ENCODE data around the gene GRIN3B. TPM values are rescaled to one million over a fixed set of nuclear protein-coding genes. Genes with fewer than 3 reads are reported as not detected.
"Not testable (repeated sequence)": the region's sequence is repeated elsewhere in the genome, so short reads cannot be mapped to it uniquely, and the experiment has no call there.

The GRIN3B gene
- total and polyA plus RNA-seq, 10 of the 15 experiments (the other 5 are each of a cell fraction or from before 2014, with no cell fraction given), result 0.15 TPM; not detected in 9

DNA sequence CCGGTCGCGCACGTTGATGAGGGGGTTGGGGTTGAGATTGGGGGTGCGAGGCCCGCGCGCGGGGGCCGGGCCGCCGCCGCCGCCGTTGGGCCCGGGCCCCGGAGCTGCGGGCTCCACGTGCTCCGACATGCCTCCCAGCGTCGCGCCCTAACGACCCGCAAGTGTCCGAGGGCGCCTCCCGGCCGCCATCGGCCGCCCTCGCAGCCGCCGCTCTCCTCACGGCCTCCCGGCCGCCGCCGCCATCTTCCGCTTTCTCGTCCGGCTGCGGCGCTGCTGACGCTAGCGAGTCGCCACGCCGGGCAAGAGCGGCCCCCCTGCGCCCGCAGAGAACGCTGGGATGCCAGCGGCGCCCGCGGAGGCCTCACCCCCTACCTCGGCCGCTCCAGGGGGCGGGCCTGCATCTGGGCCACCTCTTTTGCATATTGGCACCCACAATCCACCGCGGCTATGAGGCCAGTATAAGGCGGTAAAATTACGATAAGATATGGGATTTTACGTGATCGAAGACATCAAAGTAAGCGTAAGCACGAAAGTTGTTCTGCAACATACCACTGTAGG, 20.7 kb downstream of the GRIN3B start, which contains the start of gene TMEM259 (continued):
- TF ChIP-seq, protein P1, sequence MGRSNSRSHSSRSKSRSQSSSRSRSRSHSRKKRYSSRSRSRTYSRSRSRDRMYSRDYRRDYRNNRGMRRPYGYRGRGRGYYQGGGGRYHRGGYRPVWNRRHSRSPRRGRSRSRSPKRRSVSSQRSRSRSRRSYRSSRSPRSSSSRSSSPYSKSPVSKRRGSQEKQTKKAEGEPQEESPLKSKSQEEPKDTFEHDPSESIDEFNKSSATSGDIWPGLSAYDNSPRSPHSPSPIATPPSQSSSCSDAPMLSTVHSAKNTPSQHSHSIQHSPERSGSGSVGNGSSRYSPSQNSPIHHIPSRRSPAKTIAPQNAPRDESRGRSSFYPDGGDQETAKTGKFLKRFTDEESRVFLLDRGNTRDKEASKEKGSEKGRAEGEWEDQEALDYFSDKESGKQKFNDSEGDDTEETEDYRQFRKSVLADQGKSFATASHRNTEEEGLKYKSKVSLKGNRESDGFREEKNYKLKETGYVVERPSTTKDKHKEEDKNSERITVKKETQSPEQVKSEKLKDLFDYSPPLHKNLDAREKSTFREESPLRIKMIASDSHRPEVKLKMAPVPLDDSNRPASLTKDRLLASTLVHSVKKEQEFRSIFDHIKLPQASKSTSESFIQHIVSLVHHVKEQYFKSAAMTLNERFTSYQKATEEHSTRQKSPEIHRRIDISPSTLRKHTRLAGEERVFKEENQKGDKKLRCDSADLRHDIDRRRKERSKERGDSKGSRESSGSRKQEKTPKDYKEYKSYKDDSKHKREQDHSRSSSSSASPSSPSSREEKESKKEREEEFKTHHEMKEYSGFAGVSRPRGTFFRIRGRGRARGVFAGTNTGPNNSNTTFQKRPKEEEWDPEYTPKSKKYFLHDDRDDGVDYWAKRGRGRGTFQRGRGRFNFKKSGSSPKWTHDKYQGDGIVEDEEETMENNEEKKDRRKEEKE (IDR thresholded peaks at IDR 0.05), result peak; percentile 72
- no peak for TF ChIP-seq SUPT20H (IDR thresholded peaks at IDR 0.05; ENCODE audit: borderline replicate concordance, control insufficient read depth, low read depth, low read length)
- TF ChIP-seq SP1 (IDR thresholded peaks at IDR 0.05; ENCODE audit: low read depth, low read length), result no peak
- peak; percentile 80 for TF ChIP-seq MYC (IDR thresholded peaks at IDR 0.05; ENCODE audit: insufficient read depth, insufficient read length, insufficient replicate concordance, low read length, severe bottlenecking)

DNA sequence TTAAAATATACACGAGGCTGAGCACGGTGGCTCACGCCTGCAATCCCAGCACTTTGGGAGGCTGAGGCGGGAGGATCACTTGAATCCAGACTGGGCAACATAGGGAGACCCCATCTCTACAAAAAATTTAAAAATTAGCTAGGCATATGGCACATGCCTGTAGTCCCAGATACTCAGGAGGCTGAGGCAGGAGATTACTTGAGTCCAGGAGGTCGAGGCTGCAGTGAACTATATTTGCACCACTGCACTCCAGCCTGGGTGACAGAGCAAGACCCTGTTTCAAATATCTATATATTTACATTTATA, 23.6 kb downstream of the GRIN3B start:
- H3K27ac ChIP-seq (ENCODE audit: control insufficient read depth, insufficient read depth); ATAC-seq; FAIRE-seq; H4K20me1 ChIP-seq (ENCODE audit: control insufficient read depth, insufficient read depth); H2AFZ ChIP-seq (ENCODE audit: control insufficient read depth, low read depth, low read length); H3K4me1 ChIP-seq (ENCODE audit: control insufficient read depth, insufficient read depth, low read length); H3K36me3 ChIP-seq (ENCODE audit: control insufficient read depth in 2 of 2, insufficient read depth in 2 of 2, low read length in 1 of 2); RAD21 ChIA-PET (ENCODE audit: unreplicated experiment); H3K27me3 ChIP-seq (replicated peaks in 1 of 2; ENCODE audit: control insufficient read depth in 2 of 2, insufficient read depth in 2 of 2, low read length in 1 of 2); H3K4me3 ChIP-seq; POLR2A ChIA-PET; DNase-seq (ENCODE audit: low read depth, low spot score); H3K4me2 ChIP-seq (ENCODE audit: control insufficient read depth, insufficient read depth); in situ Hi-C loops (cut with MboI); intact Hi-C loops (cut with micrococcal nuclease; ENCODE audit: unreplicated experiment); H3K9me3 ChIP-seq (replicated peaks; ENCODE audit: control insufficient read depth, insufficient read depth, low read length); BruUV-seq (replicated peaks); H3K9ac ChIP-seq (ENCODE audit: control insufficient read depth, insufficient read depth, low read length): not testable (repeated sequence)
- 55% methylated on average over 5 of the region's 5 CpGs for WGBS (ENCODE audit: insufficient coverage, insufficient replicate concordance, low lambda C conversion rate, missing lambda C conversion rate)
- ChIA-PET CTCF (interaction anchor here (1.3 kb wide), 1 partner anchor 217 kb away, joined by 3 read pairs; the partner anchor contains the start of gene ATP5F1D), SMC1A (ENCODE audit: uncharacterized antibody, unreplicated experiment) (interaction anchor here (0.6 to 1.3 kb wide), 2 partner anchors 79 to 176 kb away, joined by 3 read pairs; no protein-coding TSS in a partner anchor)
- peaks cover 52% of the 10 kb centered on the region for H3K79me2 ChIP-seq (ENCODE audit: control insufficient read depth, insufficient read depth, low read length)

DNA sequence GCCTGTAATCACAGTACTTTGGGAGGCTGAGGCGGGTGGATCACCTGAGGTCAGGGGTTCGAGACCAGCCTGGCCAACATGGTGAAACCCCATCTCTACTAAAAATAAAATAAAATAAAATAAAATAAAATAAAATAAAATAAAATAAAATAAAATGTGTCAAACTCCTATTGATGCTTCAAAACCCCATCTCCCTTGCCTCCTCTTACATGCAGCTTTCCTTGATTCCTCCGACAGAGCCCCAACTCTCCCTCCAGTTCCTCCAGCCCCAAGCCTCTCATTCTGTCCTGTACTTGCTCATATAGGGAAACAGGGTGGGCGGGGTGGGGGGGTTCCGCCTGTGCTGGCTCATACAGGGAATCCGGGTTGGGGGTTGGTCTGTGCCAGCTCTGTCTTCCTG, 24.9 kb downstream of the GRIN3B start:
- H3K79me2 ChIP-seq (ENCODE audit: control insufficient read depth, insufficient read depth, low read length), result peaks cover 50% of the 10 kb centered on the region
- CTCF ChIA-PET, result interaction anchor here (0.6 kb wide), 1 partner anchor 29 kb away, joined by 3 read pairs; no protein-coding TSS in a partner anchor
- 20% methylated on average over 6 of the region's 6 CpGs for WGBS (ENCODE audit: insufficient coverage, insufficient replicate concordance, low lambda C conversion rate, missing lambda C conversion rate)
- DNase-seq (ENCODE audit: low read depth, low spot score); H4K20me1 ChIP-seq (ENCODE audit: control insufficient read depth, insufficient read depth); BruUV-seq (replicated peaks); H3K9me3 ChIP-seq (replicated peaks; ENCODE audit: control insufficient read depth, insufficient read depth, low read length); H3K4me3 ChIP-seq; H3K9ac ChIP-seq (ENCODE audit: control insufficient read depth, insufficient read depth, low read length); FAIRE-seq; H3K4me2 ChIP-seq (ENCODE audit: control insufficient read depth, insufficient read depth); H3K36me3 ChIP-seq (ENCODE audit: control insufficient read depth in 2 of 2, insufficient read depth in 2 of 2, low read length in 1 of 2); H2AFZ ChIP-seq (ENCODE audit: control insufficient read depth, low read depth, low read length); H3K4me1 ChIP-seq (ENCODE audit: control insufficient read depth, insufficient read depth, low read length); intact Hi-C loops (cut with micrococcal nuclease; ENCODE audit: unreplicated experiment); ATAC-seq; H3K27ac ChIP-seq (ENCODE audit: control insufficient read depth, insufficient read depth); H3K27me3 ChIP-seq (replicated peaks in 1 of 2; ENCODE audit: control insufficient read depth in 2 of 2, insufficient read depth in 2 of 2, low read length in 1 of 2); in situ Hi-C loops (cut with MboI): not testable (repeated sequence)
- RAD21 ChIA-PET (ENCODE audit: unreplicated experiment), result interaction anchor here (1.4 to 4.9 kb wide), 3 partner anchors 13 to 105 kb away, joined by 3 to 39 read pairs (median 8); partner anchors contain the start of gene ABCA7
- POLR2A ChIA-PET, result interaction anchor here (0.7 to 4.7 kb wide), 4 partner anchors 14 to 165 kb away, joined by 3 to 83 read pairs (median 13); partner anchors contain the start of genes ABCA7 and ARHGAP45
- SMC1A ChIA-PET (ENCODE audit: uncharacterized antibody, unreplicated experiment), result interaction anchor here (0.6 kb wide), 2 partner anchors 61 to 102 kb away, joined by 4 read pairs; no protein-coding TSS in a partner anchor

All from GM12878 (cell line).